Transverse colon (tissue), 3 donors: ENCODE results near the gene STK24.

Experiments
- CTCF ChIP-seq, 5 experiments: fragments of 200-600 bp in 3 of 5; fragments of 450-650 bp in 2 of 5; sonication (generic) in 3 of 5; IDR thresholded peaks; 1 replicate in 2 of 5; 2 replicates in 3 of 5; pipeline ENCODE4 v1.5.1; 2016 to 2017; ENCODE audit warnings: antibody characterized with exemption in 5 of 5, inconsistent platforms in 3 of 5, mild to moderate bottlenecking in 2 of 5, moderate library complexity in 1 of 5
- POLR2A ChIP-seq: fragments of 450-650 bp; IDR thresholded peaks from one replicate; pipeline ENCODE4 v1.6.1; 2016; ENCODE audit warnings: antibody characterized with exemption, mild to moderate bottlenecking, moderate library complexity

- TF ChIP-seq CTCF (IDR thresholded peaks at IDR 0.05) (no peak), POLR2A (no peak)
These were observed 109.5 kb downstream of the STK24 start for GRCh38 chr13:98467263-98467985.
